Measurements from ENCODE around the gene RASL11B.

The RASL11B gene

DNA sequence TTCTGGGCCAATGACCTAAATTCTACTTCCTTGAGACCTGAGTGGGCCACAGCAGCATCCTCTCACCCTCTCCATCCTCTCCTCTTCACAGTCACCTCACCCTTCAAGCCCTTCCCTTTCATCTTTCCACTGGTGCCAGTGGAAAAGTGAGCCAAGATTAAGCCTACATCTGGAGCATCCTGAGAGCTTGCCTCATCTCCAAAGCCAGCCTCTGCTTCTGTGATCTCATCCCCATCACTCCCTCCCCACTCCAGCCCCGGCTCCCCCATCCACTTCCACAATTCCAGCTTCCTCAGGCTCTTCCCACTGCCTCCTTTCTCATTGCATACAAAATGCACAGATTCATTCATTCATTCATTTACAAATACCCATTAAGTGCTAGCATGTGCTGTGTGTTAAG lies 10.1 kb upstream of the RASL11B start:
- DNase-seq (ENCODE audit: low spot score) = no peak
- in situ Hi-C loops (cut with MboI; ENCODE audit: low sequenced_read_pairs, unreplicated experiment) = no loop called here
- TF ChIP-seq, protein P1, sequence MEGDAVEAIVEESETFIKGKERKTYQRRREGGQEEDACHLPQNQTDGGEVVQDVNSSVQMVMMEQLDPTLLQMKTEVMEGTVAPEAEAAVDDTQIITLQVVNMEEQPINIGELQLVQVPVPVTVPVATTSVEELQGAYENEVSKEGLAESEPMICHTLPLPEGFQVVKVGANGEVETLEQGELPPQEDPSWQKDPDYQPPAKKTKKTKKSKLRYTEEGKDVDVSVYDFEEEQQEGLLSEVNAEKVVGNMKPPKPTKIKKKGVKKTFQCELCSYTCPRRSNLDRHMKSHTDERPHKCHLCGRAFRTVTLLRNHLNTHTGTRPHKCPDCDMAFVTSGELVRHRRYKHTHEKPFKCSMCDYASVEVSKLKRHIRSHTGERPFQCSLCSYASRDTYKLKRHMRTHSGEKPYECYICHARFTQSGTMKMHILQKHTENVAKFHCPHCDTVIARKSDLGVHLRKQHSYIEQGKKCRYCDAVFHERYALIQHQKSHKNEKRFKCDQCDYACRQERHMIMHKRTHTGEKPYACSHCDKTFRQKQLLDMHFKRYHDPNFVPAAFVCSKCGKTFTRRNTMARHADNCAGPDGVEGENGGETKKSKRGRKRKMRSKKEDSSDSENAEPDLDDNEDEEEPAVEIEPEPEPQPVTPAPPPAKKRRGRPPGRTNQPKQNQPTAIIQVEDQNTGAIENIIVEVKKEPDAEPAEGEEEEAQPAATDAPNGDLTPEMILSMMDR (IDR thresholded peaks at IDR 0.05; ENCODE audit: borderline replicate concordance, control extremely low read depth, extremely low read depth, insufficient read depth, missing control alignments) = no peak

DNA sequence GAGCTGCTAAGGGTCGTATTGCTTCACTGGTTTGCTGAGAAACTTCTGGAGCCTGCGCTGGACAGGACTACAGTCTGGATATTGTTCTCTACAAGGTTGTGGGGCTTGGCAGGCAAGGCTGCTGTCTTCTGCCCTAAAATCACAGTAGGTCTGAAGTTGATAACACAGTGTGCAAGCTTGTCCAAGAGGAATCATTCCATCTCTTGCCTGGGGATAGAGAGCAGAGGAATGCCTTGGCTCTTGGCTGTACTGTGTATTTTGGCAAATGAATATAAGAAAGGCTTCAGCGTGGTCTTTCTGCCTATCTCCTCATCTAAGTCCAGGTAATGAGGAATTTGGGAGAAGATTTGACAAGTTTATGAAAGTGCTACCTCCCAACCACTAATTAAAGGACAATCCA lies 9.4 kb upstream of the RASL11B start:
- TF ChIP-seq, protein P1 (IDR thresholded peaks at IDR 0.05; ENCODE audit: borderline replicate concordance, control extremely low read depth, extremely low read depth, insufficient read depth, missing control alignments) = no peak
- in situ Hi-C loops (cut with MboI; ENCODE audit: low sequenced_read_pairs, unreplicated experiment) = no loop called here
- DNase-seq (ENCODE audit: low spot score) = no peak

- in situ Hi-C loops (cut with MboI; ENCODE audit: low sequenced_read_pairs, unreplicated experiment) = no loop called here
- no peak for DNase-seq (ENCODE audit: low spot score)
- TF ChIP-seq, protein P1 (IDR thresholded peaks at IDR 0.05; ENCODE audit: borderline replicate concordance, control extremely low read depth, extremely low read depth, insufficient read depth, missing control alignments) = no peak
Measured at GRCh38 chr4:52853351-52853750, 8.8 kb upstream of the RASL11B start.

DNA sequence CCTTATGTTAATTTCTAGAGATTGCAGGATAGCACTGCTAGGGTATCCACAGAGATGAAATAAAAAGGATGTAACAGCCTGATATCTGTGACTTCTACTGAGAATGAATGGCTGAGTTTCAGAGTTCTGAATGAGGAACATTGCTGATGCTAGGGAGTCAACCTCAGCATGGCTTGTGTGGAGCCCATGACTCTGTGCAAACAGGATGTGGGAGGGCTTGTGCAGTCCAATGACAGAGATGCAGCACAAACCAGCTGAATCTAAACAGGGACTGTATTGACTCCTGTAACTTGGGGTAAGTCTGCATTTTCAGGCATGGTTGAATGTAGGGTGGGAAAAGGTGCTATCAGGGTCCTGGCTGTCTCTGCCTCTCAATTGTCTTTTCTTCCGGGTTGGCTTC lies 5.3 kb upstream of the RASL11B start:
- TF ChIP-seq, protein P1 (IDR thresholded peaks at IDR 0.05; ENCODE audit: borderline replicate concordance, control extremely low read depth, extremely low read depth, insufficient read depth, missing control alignments) = no peak
- DNase-seq (ENCODE audit: low spot score) = no peak
- in situ Hi-C loops (cut with MboI; ENCODE audit: low sequenced_read_pairs, unreplicated experiment) = no loop called here

GRCh38 chr4:52860361-52860760 lies 1.8 kb upstream of the RASL11B start:
- TF ChIP-seq, protein P1 (IDR thresholded peaks at IDR 0.05; ENCODE audit: borderline replicate concordance, control extremely low read depth, extremely low read depth, insufficient read depth, missing control alignments) = no peak
- DNase-seq (ENCODE audit: low spot score) = no peak
- in situ Hi-C loops (cut with MboI; ENCODE audit: low sequenced_read_pairs, unreplicated experiment) = no loop called here

- DNase-seq (ENCODE audit: low spot score) = no peak
- in situ Hi-C loops (cut with MboI; ENCODE audit: low sequenced_read_pairs, unreplicated experiment) = no loop called here
- TF ChIP-seq, protein P1 (IDR thresholded peaks at IDR 0.05; ENCODE audit: borderline replicate concordance, control extremely low read depth, extremely low read depth, insufficient read depth, missing control alignments) = no peak
Measured at GRCh38 chr4:52861171-52861823, 820 bp upstream of the RASL11B start.

Data from GM13976 (cell line).